Measurements from ENCODE around the gene PBLD. TPM values are rescaled to one million over a fixed set of nuclear protein-coding genes. Genes with fewer than 3 reads are reported as not detected.
A peak's percentile ranks its signal among the peaks of the same experiment; 100 is the strongest.

Gene PBLD
- polyA plus RNA-seq, 2 of the 4 experiments (the other 2 are of a cell fraction), result 1.8 to 4.2 TPM

DNA sequence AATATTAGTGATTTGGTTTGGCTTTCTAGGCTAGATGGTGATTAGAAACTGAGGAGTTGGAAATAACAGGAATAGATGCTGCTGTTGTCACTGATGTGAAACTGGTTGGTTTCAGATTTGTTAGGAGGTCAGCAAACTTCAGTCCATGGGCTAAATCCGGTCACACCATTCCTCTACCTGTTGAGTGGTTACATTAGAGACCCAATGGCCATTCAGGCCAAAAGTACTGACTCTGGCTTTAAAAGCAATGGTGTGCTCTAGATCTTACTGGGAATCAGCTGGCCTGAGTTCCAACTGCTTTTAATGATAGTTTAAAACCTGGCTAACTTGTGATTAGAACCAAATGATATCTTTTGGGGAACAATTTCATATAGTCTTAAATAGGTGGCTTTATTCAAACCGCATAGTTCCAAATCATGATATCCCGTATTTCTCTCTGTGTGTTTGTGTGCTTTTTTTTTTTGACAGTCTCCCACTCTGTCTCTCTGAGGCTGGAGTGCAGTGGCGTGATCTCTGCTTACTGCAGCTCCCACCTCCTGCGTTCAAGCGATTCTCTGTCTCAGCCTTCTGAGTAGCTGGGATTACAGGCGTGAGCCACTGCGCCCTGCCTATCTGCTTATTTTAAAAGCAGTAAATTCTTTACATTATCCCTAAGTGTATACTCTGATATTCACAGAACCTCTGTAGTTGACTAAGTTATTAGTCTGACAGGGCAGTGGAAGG lies 7.8 kb upstream of the PBLD start:
- H3K9me3 ChIP-seq, result no peaks in the 10 kb centered on the region
- TF ChIP-seq, protein P1, sequence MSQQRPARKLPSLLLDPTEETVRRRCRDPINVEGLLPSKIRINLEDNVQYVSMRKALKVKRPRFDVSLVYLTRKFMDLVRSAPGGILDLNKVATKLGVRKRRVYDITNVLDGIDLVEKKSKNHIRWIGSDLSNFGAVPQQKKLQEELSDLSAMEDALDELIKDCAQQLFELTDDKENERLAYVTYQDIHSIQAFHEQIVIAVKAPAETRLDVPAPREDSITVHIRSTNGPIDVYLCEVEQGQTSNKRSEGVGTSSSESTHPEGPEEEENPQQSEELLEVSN (IDR thresholded peaks at IDR 0.05; ENCODE audit: borderline replicate concordance, low read depth), result no peak
- TF ChIP-seq EP300 (IDR thresholded peaks at IDR 0.05) (no peak), TP53 (CRISPR knock-in tag; IDR thresholded peaks at IDR 0.05) (no peak), TFCP2L1 (CRISPR knock-in tag; IDR thresholded peaks at IDR 0.05) (no peak), NFE2L2 (conservative IDR thresholded peaks at IDR 0.05; ENCODE audit: low read length) (no peak)
- ATAC-seq (no peak), DNase-seq (ENCODE audit: low read depth in 1 of 2, low spot score in 1 of 2) (no peak), FAIRE-seq (no peak)
- CTCF ChIA-PET, result interaction anchor here (2.0 kb wide), 1 partner anchor 8 kb away, joined by 8 read pairs; no protein-coding TSS in a partner anchor
- no peak overlapping the region for H3K4me3 ChIP-seq
- WGBS (ENCODE audit: missing lambda C conversion rate), result 93% methylated on average over 8 of the region's 8 CpGs
- H3K4me1 ChIP-seq, result peaks cover 32% of the 10 kb centered on the region
- no peak overlapping the region for H3K27ac ChIP-seq
- POLR2A ChIA-PET, result interaction anchor here (2.2 kb wide), 1 partner anchor 8 kb away, joined by 12 read pairs; the partner anchor contains the start of genes HNRNPH3 and PBLD
- no peak overlapping the region for H3K4me2 ChIP-seq

GRCh38 chr10:68336754-68337351 lies 4.1 kb upstream of the PBLD start:
- CTCF ChIA-PET, result interaction anchor here (1.0 kb wide), 1 partner anchor 11 kb away, joined by 3 read pairs; no protein-coding TSS in a partner anchor
- peaks cover 35% of the 10 kb centered on the region for H3K4me1 ChIP-seq
- peak overlapping the region; percentile 93 for H3K4me2 ChIP-seq
- no peak for FAIRE-seq
- no peak for DNase-seq (ENCODE audit: low read depth in 1 of 2, low spot score in 1 of 2)
- TF ChIP-seq HDAC2 (IDR thresholded peaks at IDR 0.05) (no peak), BHLHE40 (IDR thresholded peaks at IDR 0.05; ENCODE audit: low read depth, low read length) (no peak), RFX5 (IDR thresholded peaks at IDR 0.05) (no peak), CEBPB (IDR thresholded peaks at IDR 0.05) (peak; percentile 34 to 39; a peak in 1 of 4 replicates)
- WGBS (ENCODE audit: missing lambda C conversion rate), result 71% methylated on average over 7 of the region's 7 CpGs
- no peak for ATAC-seq
- H3K4me3 ChIP-seq, result 0 out of 3 replicates have a peak overlapping the region, but pooled peaks have one; percentile 13
- H3K27ac ChIP-seq, result no peak overlapping the region
- POLR2A ChIA-PET, result no interaction called here
- no peaks in the 10 kb centered on the region for H3K9me3 ChIP-seq

DNA sequence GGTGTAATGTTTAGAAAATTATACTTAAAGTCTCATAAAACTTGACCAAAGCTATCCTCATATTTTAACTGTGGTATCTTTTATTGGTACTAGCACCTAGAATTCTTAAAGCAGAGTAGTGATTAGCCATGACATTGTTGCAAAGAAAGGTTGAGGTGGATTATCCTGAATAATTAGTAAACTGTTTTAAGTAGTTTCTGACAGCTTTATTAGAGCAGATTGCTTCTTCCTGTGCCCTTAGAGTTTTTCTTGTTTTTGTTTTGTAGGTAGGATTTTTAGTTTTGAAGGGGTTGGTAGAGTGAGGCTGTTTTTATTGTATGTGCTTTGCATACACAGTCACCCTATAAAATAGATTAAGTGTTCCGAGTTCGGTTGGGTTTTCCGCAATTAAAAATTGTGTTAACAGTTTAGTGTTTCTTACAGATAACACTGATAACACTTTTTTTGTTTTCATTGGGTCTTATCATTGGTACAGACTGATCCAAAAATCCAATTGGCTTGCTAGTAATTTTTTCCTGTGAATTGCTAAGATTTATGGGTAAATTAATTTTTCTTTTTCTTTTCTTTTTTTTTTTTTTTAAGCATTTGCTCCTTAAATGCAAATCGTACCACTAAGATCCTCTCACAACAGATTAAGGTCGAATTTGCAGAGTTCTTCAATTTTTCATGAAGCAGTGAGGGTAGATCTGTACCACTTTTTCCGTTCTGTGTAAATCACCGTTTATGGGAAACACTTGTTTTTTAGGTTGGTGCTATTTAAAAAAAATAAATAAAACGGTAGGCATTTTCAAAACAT lies 2.1 kb upstream of the PBLD start:
- no peak for FAIRE-seq
- Histone ChIP-seq H3K4me1 (peaks cover 45% of the 10 kb centered on the region), H3K9me3 (no peaks in the 10 kb centered on the region), H3K4me3 (peak overlapping the region; percentile 97), H3K27ac (no peak overlapping the region), H3K4me2 (peak overlapping the region; percentile 93)
- WGBS (ENCODE audit: missing lambda C conversion rate), result 8% methylated on average over 8 of the region's 8 CpGs
- DNase-seq (ENCODE audit: low read depth in 1 of 2, low spot score in 1 of 2), result no peak
- TF ChIP-seq HDAC2 (IDR thresholded peaks at IDR 0.05) (no peak), ZSCAN20 (CRISPR knock-in tag; IDR thresholded peaks at IDR 0.05) (no peak), JUN (IDR thresholded peaks at IDR 0.05) (no peak), RNF2 (IDR thresholded peaks at IDR 0.05; ENCODE audit: borderline replicate concordance, low read depth) (no peak), RFX5 (IDR thresholded peaks at IDR 0.05) (no peak), ZC3H11A (IDR thresholded peaks at IDR 0.05) (no peak), TP53 (CRISPR knock-in tag; IDR thresholded peaks at IDR 0.05) (no peak), HOXA7 (CRISPR knock-in tag; IDR thresholded peaks at IDR 0.05) (no peak), RCOR1 (IDR thresholded peaks at IDR 0.05; ENCODE audit: low read depth, low read length) (no peak), CEBPB (IDR thresholded peaks at IDR 0.05) (no peak)
- ATAC-seq, result no peak
- ChIA-PET POLR2A (interaction anchor here (0.5 to 1.0 kb wide), 2 partner anchors 9 to 259 kb away, joined by 3 read pairs; no protein-coding TSS in a partner anchor), CTCF (interaction anchor here (0.8 to 1.4 kb wide), 2 partner anchors 9 to 14 kb away, joined by 3 read pairs; no protein-coding TSS in a partner anchor)

Data from A549 (cell line).